Bronchial epithelial cell (primary cell): ENCODE data around the gene ZNF598. TPM values are rescaled to one million over a fixed set of nuclear protein-coding genes. Genes with fewer than 3 reads are reported as not detected.

Experiments used
- DNase-seq: peaks from one replicate; pipeline ENCODE4 v3.0.0-alpha.2; 2010; ENCODE audit warnings: low read depth
- FAIRE-seq: peaks from 2 replicates; lab custom pipeline; 2011; peaks lifted over from hg19 to GRCh38; lab: Jason Lieb, UNC
- H3K27me3 ChIP-seq: 2 replicates; pipeline ENCODE4 v1.5.1; 2011; ENCODE audit warnings: low read length; ENCODE audit not compliant: control insufficient read depth, insufficient read depth
- H3K36me3 ChIP-seq: 2 replicates; pipeline ENCODE4 v1.5.1; 2011; ENCODE audit warnings: low read length; ENCODE audit not compliant: control insufficient read depth, insufficient read depth
- H3K4me3 ChIP-seq: 2 replicates; pipeline ENCODE4 v1.5.1; 2011; ENCODE audit warnings: mild to moderate bottlenecking, low read depth, low read length, control low read depth
- CTCF ChIP-seq: IDR thresholded peaks from 2 replicates; pipeline ENCODE4 v1.5.1; 2011; ENCODE audit warnings: mild to moderate bottlenecking, moderate library complexity, low read length, control low read depth, inconsistent platforms; ENCODE audit not compliant: insufficient read depth, severe bottlenecking
- total RNA-seq: library from RNA; depleted of rRNA; stranded (reverse); fragments of >200 nt; gene quantifications from 2 replicates; pipeline ENCODE4 v1.2.1, GENCODE V29; 2014

Gene ZNF598
- total RNA-seq, 1 donor from 2014 or later: 26.3 TPM

GRCh38 chr16:1991948-1992703 lies 17.5 kb downstream of the ZNF598 start:
- Histone ChIP-seq H3K36me3 (peaks cover 2% of the 10 kb centered on the region), H3K27me3 (peaks cover 14% of the 10 kb centered on the region), H3K4me3 (peak overlapping the region; percentile 28)
- FAIRE-seq (no peak), DNase-seq (peak; percentile 65)
- no peak for TF ChIP-seq CTCF

GRCh38 chr16:1991588-1991947 lies 18.1 kb downstream of the ZNF598 start:
- peak overlapping the region; percentile 28 for H3K4me3 ChIP-seq
- no peak for DNase-seq
- H3K36me3 ChIP-seq: no peaks in the 10 kb centered on the region
- H3K27me3 ChIP-seq: peaks cover 14% of the 10 kb centered on the region
- TF ChIP-seq CTCF: no peak
- no peak for FAIRE-seq

GRCh38 chr16:1991135-1991551 lies 18.5 kb downstream of the ZNF598 start:
- FAIRE-seq (no peak), DNase-seq (no peak)
- TF ChIP-seq CTCF: no peak
- H3K36me3 ChIP-seq: peaks cover 3% of the 10 kb centered on the region
- H3K4me3 ChIP-seq: no peak overlapping the region
- H3K27me3 ChIP-seq: peaks cover 14% of the 10 kb centered on the region

GRCh38 chr16:1990351-1991134 lies 19.1 kb downstream of the ZNF598 start:
- no peak for TF ChIP-seq CTCF
- no peak for DNase-seq
- Histone ChIP-seq H3K4me3 (peak overlapping the region; percentile 21), H3K36me3 (peaks cover 9% of the 10 kb centered on the region), H3K27me3 (peaks cover 14% of the 10 kb centered on the region)
- no peak for FAIRE-seq

- no peak overlapping the region for H3K4me3 ChIP-seq
- FAIRE-seq: no peak
- no peak for DNase-seq
- TF ChIP-seq CTCF: no peak
- peaks cover 14% of the 10 kb centered on the region for H3K27me3 ChIP-seq
- peaks cover 10% of the 10 kb centered on the region for H3K36me3 ChIP-seq
Measured at GRCh38 chr16:1990101-1990350, 19.6 kb downstream of the ZNF598 start.
